ENCODE data around the gene NLN.

DNA sequence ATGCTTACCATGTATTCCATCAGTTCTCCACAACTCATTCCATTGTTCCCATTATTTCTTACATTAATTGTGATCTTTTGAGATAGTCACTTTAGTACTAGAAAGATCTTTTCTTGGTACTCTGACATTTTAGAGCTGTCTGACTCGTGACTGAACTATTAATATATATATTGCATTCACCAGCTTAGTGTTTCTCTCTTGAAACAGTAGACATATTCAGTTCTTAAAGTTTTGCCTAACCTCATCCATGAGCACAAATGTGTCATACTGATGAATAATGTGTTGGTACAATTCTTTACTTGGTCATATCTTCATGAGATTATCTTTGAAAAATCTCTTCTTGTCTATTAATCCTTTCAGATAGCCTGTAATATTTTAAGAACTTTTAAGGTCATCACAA is 74.3 kb downstream of the NLN start:
- TF ChIP-seq, protein P1, sequence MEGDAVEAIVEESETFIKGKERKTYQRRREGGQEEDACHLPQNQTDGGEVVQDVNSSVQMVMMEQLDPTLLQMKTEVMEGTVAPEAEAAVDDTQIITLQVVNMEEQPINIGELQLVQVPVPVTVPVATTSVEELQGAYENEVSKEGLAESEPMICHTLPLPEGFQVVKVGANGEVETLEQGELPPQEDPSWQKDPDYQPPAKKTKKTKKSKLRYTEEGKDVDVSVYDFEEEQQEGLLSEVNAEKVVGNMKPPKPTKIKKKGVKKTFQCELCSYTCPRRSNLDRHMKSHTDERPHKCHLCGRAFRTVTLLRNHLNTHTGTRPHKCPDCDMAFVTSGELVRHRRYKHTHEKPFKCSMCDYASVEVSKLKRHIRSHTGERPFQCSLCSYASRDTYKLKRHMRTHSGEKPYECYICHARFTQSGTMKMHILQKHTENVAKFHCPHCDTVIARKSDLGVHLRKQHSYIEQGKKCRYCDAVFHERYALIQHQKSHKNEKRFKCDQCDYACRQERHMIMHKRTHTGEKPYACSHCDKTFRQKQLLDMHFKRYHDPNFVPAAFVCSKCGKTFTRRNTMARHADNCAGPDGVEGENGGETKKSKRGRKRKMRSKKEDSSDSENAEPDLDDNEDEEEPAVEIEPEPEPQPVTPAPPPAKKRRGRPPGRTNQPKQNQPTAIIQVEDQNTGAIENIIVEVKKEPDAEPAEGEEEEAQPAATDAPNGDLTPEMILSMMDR (IDR thresholded peaks at IDR 0.05; ENCODE audit: low read depth, low read length), result no peak
- TF ChIP-seq MYC (IDR thresholded peaks at IDR 0.05; ENCODE audit: low read depth, low read length) (no peak), POLR2A (IDR thresholded peaks at IDR 0.05; ENCODE audit: extremely low read depth, insufficient read length) (no peak)
